HT-29 (cell line): ENCODE measurements around the gene ANKRD36. TPM values are rescaled to one million over a fixed set of nuclear protein-coding genes. Genes with fewer than 3 reads are reported as not detected.
A peak's percentile ranks its signal among the peaks of the same experiment; 100 is the strongest.
"Not testable (repeated sequence)": the region's sequence is repeated elsewhere in the genome, so short reads cannot be mapped to it uniquely, and the experiment has no call there.

Experiments
- DNase-seq: peaks from one replicate; pipeline ENCODE4 v3.0.0-alpha.2; 2015; ENCODE audit warnings: low spot score
- total RNA-seq: library from RNA; depleted of rRNA; stranded (reverse); fragments of >200 nt; shearing (Covaris generic); gene quantifications from 2 replicates; pipeline ENCODE4 v1.2.3, GENCODE V29; 2014; rRNA removed

The ANKRD36 gene
- total RNA-seq = 6.2 and 8.1 TPM in 2 replicates

- DNase-seq = peak; percentile 71
These were observed at the start of gene ANKRD36 for GRCh38 chr2:97113050-97113881. Gene ANKRD36, plus strand, starts transcription at chr2:97113153. Its CDS starts 587 bp downstream, at chr2:97113740.

GRCh38 chr2:97066030-97066429, 46.9 kb upstream of the ANKRD36 start:
- DNase-seq = not testable (repeated sequence)

DNA sequence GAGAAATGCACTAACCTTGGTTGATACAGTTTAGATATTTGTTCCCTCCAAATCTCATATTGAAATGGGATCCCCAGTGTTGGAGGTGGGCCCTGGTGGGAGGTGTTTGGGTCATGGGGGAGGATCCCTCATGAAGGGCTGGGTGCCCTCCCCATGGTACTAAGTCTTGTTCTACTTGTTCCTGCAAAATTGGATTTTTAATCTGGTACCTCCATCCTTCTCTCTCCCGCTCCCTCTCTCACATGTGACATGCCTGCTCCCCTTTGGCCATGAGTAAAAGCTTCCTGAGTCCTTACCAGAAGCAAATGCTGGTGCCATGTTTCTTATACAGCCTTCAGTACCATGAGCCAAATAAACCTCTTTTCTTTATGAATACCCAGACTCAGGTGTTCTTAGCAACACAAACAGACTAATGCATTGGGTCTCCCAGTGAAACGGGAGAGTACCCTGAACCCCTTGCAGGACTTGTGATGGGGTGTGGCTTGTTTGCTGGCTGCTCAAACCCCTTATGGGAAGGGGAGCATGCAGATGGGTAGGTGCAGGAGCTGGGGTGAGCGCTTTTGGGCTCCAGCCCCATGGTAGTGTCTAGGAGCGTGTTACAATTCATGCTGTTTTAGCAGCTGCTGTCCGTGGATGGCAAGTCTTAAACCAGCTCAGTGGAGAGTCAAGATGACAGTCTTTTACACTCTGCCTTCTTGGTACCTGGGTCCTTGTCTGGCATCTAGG, 45.5 kb upstream of the ANKRD36 start:
- DNase-seq = no peak

DNA sequence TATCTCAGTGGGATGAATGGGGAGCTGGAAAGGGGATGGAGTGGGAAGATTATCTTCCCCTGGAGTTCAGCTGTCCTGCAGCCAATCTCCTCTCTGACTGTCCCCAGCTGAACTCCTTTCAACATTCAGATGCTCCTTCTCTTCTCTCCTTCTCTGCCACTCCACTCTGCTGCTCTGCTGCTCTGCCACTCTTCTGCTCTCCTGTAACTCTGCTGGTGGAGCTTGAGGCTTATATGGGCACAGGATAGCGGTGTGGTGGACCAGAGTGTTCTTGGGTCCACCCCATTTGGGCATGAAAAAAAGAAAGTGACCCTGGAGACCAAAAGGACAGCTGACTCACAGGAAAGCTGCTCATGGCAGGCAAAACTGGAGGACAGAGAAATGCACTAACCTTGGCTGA, 44.9 kb upstream of the ANKRD36 start:
- no peak for DNase-seq

GRCh38 chr2:97068722-97069121, 44.2 kb upstream of the ANKRD36 start:
- not testable (repeated sequence) for DNase-seq

DNA sequence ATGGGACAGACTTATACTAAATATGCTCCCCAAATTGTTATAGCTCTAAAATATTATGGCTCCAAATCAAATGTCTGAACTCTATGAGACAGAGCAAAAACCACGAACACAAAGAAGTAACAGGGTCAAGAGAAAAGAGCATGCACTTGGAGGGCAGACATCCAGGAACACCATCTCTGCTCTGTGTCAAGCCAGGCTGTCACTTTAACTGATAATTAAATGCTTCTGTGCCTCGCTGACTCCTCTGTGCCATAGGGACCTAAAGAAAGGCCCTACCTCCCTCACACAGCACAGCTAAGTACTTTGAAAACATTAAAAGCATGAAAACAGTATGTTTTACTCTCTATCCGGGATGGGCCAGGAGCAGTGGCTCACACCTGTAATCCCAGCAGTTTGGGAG, 42.0 kb upstream of the ANKRD36 start:
- DNase-seq = not testable (repeated sequence)

DNA sequence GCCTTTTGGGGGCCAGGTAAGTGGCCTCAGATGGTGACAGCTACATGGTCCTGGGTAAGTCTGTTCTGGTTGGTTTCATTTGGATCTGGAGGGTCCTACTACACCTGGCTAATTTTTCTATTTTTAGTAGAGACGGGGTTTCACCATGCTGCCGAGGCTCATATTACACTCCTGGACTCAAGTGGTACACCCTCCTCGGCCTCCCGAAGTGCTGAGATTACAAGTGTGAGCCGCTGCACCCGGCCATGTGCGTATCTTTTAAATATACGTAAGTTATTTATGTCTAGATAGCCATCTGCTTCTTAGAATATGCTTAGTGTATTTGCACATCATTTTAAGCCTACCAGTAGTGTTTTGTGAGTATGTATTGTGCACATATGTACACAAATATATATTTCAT, 35.7 kb upstream of the ANKRD36 start:
- not testable (repeated sequence) for DNase-seq

- not testable (repeated sequence) for DNase-seq
These were observed 32.1 kb upstream of the ANKRD36 start for GRCh38 chr2:97080855-97081254.

DNA sequence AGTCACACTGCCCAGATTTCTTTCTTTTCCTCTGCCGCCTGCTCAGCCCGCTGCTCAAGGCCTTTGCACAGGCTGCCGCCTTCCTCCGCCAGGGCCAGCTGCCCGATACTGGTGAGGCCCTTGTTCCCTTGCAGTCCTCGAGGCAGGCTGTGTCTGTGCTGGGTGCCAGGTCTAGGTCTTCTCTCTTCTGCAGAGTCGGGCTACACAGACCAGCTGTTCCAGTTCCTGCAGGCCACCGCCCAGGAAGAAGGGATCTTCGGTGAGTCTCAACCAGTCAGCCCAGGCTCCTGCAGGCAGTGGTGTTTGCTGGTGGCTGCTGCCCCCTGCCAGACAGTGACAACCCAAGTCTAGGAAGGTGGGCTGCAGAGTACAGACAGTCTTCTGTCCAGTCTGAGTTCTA, 30.7 kb upstream of the ANKRD36 start:
- DNase-seq = not testable (repeated sequence)

GRCh38 chr2:97083516-97083915, 29.4 kb upstream of the ANKRD36 start:
- DNase-seq = not testable (repeated sequence)

- DNase-seq = not testable (repeated sequence)
These were observed 27.9 kb upstream of the ANKRD36 start for GRCh38 chr2:97085093-97085492.

DNA sequence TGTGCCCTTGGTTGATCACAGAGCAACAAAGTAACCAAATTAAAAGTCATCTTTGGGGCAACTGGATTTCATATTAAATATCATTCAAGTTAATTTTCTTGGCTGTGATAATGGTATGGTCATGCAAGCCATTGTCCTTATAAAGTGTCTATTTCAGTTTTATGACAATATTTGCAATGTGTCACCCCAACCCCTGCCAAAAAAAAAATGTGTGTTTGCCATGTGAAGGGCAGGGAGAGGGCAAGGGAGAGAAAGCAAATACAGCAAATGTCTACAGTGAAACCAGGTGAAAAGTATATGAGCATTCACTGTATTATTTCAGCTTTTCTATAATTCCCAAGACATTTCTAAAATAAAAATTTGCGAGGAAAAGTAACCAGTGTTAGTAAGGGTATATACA, 24.2 kb upstream of the ANKRD36 start:
- DNase-seq = not testable (repeated sequence)

DNA sequence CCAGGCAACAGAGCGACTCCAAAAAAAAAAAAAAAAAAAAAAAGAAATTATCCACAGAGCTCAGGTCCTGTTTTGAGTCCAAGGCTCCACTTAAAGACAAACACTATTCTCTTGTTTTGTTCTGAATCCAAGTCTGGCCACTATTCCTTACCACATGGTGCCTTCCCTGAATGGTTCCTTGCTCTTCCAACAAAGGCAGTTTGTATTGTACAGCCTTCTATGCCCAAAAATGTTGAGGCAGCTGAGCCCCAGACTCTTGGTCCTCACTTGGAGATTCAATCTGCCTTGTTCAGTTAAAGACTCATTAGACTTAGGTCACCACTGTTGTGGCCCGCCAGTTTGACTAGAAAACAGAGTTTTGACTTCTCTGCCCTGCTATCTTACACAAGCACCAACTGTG, 20.0 kb upstream of the ANKRD36 start:
- DNase-seq = not testable (repeated sequence)

GRCh38 chr2:97093983-97094771, 18.8 kb upstream of the ANKRD36 start:
- not testable (repeated sequence) for DNase-seq

GRCh38 chr2:97094772-97095611, 18.0 kb upstream of the ANKRD36 start, which contains the start of gene FAHD2B:
Gene FAHD2B, minus strand, starts transcription at chr2:97094882. Its CDS starts 3,176 bp downstream, at chr2:97091706.
- peak; percentile 58 for DNase-seq

GRCh38 chr2:97095661-97096060, 17.3 kb upstream of the ANKRD36 start:
- DNase-seq = no peak

DNA sequence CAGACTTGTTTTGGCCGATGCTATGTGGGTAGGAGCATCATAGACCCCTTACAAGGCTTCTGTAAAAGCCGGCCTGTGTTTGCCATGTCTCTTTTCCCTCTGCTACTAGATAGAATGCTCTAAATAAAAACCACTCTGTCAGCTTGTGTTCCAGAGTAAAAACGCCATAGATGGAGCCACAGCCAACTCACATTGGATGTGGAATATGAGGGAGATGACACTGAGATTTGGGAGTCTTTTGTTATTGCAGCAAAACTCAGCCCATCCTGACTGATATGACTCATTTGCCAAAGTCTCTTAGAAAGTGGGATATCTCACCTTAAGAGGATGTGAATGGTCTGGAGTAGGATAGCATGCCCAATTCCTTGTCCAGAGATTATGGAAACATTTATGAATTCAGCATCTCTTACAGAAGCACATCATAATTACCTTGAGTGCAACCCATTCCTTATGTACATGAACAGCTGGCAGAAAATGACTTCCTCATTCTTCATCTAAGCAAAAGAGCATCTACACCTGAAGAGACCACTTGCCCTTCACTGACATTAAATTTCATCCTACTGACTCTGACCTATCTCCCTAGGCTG, 14.1 kb upstream of the ANKRD36 start:
- DNase-seq = not testable (repeated sequence)

- DNase-seq = not testable (repeated sequence)
These were observed 6.1 kb upstream of the ANKRD36 start for GRCh38 chr2:97106878-97107277.

GRCh38 chr2:97111246-97111645, 1.7 kb upstream of the ANKRD36 start:
- DNase-seq = not testable (repeated sequence)

DNA sequence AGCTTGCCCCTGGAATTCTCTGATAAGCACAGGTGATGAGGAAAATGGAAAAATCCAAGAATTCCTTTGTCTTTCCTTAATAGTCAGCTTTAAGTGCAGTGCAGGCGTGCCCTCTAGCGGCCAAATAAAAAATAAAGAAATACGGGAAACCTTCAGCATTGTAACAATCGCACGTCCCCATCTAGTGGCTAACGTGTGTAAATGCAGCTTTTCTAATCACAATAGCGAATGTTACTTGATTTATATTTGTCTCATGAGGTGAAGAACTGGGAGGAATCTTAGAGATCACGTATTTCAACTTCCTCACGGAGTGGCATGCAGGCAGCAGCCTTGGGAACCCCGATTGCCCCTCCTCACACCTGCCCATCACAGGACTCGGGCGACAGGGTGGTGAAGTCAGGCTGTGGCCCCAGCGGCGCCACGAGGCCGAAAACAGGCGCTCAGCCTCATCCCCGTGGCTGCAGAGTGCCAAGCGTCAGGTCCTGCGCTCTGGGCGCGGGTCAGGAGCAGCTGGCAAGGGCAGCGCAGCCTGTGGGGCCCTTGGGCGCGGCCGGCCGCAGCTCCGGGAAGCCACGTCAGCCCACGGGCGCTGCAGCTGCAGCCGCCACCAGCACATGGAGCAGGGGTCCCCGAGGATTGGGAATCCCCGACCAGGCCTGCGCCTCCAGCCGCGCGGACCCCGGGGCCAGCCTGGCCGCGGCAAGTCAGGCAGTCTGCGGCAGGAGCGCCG, 468 bp upstream of the ANKRD36 start:
- DNase-seq = peak; percentile 48
